Measurements from ENCODE around the gene SH3BP5.

- TF ChIP-seq, protein P1, sequence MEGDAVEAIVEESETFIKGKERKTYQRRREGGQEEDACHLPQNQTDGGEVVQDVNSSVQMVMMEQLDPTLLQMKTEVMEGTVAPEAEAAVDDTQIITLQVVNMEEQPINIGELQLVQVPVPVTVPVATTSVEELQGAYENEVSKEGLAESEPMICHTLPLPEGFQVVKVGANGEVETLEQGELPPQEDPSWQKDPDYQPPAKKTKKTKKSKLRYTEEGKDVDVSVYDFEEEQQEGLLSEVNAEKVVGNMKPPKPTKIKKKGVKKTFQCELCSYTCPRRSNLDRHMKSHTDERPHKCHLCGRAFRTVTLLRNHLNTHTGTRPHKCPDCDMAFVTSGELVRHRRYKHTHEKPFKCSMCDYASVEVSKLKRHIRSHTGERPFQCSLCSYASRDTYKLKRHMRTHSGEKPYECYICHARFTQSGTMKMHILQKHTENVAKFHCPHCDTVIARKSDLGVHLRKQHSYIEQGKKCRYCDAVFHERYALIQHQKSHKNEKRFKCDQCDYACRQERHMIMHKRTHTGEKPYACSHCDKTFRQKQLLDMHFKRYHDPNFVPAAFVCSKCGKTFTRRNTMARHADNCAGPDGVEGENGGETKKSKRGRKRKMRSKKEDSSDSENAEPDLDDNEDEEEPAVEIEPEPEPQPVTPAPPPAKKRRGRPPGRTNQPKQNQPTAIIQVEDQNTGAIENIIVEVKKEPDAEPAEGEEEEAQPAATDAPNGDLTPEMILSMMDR (IDR thresholded peaks at IDR 0.05; ENCODE audit: low read depth, low read length): no peak
- TF ChIP-seq POLR2A (IDR thresholded peaks at IDR 0.05; ENCODE audit: extremely low read depth, insufficient read length): no peak
- TF ChIP-seq, protein P2, sequence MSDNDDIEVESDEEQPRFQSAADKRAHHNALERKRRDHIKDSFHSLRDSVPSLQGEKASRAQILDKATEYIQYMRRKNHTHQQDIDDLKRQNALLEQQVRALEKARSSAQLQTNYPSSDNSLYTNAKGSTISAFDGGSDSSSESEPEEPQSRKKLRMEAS (IDR thresholded peaks at IDR 0.05; ENCODE audit: low read depth, low read length): no peak
- TF ChIP-seq MYC (IDR thresholded peaks at IDR 0.05; ENCODE audit: low read depth, low read length): no peak
These were observed 59.8 kb downstream of the SH3BP5 start for GRCh38 chr3:15272426-15273196.
